GM04504 (cell line): ENCODE results near the gene MEIG1.
A peak's percentile ranks its signal among the peaks of the same experiment; 100 is the strongest.
"Not testable (repeated sequence)": the region's sequence is repeated elsewhere in the genome, so short reads cannot be mapped to it uniquely, and the experiment has no call there.

ENCODE experiments used
- DNase-seq: peaks from one replicate; pipeline ENCODE4 v3.0.0-alpha.2; 2012; ENCODE audit warnings: low read depth

The MEIG1 gene

DNA sequence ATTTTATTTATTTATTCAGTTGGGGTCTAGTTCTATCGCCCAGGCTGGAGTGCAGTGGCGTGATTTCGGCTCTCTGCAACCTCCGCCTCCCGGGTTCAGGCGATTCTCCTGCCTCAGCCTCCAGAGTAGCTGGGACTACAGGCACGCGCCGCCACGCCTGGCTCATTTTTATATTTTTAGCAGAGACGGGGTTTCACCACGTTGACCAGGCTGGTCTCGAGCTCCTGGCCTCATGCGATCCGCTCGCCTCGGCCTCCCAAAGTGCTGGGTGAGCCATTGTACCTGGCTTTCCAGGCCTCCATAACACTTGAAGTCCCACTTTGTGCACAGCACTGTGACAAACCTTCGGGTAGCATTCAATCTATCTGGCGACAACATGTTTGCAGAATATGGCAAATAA is 4.3 kb upstream of the MEIG1 start:
- no peak for DNase-seq

DNA sequence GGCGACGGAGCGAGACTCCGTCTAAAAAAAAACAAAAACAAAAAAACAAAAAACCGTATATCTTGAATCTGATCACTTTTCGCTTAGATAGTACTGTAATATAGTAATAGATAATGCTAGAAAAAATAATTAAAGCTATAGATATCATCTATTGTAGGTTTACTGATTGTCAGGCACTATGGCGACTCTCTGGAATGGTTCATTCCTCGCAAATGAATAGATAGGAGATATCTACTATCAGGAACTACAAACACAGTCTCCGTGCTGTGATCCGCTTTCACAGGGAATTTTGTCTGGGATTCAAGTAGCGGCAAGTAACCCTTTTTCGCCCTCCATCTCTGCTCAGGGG is 342 bp upstream of the MEIG1 start:
- no peak for DNase-seq

DNA sequence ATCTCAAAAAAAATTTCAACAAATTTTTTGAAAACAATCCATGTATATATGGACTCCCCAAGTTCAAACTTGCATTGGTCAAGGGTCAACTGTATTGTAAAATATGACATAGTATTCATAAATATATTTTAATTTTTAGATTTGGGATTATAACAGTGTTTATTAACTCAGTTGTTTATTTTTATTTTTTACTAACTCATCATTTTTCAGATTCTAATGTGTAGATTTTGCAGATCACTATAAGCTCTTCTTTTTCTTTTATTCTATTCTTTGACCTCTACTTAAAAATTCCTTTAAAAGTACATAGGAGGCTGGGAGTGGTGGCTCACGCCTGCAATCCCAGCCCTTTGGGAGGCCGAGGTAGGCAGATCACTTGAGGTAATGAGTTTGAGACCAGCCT is 8.7 kb downstream of the MEIG1 start:
- no peak for DNase-seq

DNA sequence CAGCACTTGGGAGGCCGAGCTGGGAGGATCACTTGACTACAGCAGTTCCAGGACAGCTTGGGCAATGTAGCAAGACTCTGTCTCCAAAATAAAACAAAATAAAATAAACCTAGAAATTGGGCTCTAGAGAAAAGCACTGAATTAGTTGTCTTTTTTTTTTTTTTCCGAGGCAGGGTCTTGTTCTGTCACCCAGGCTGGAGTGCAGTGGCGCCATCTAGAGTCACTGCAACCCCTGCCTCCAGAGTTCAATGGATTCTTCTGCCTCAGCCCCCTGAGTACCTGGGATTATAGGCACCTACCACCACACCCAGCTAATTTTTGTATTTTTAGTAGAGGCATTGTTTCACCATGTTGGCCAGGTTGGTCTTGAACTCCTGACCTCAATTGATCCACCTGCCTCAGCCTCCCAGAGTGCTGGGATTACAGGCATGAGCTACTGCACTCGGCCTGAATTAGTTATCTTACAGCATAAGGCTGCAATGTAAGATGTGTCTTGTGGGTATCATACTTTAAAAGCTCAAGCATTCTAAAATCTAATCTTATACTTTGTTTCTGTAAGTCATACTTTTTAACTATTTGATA is 12.8 kb downstream of the MEIG1 start:
- DNase-seq = no peak

DNA sequence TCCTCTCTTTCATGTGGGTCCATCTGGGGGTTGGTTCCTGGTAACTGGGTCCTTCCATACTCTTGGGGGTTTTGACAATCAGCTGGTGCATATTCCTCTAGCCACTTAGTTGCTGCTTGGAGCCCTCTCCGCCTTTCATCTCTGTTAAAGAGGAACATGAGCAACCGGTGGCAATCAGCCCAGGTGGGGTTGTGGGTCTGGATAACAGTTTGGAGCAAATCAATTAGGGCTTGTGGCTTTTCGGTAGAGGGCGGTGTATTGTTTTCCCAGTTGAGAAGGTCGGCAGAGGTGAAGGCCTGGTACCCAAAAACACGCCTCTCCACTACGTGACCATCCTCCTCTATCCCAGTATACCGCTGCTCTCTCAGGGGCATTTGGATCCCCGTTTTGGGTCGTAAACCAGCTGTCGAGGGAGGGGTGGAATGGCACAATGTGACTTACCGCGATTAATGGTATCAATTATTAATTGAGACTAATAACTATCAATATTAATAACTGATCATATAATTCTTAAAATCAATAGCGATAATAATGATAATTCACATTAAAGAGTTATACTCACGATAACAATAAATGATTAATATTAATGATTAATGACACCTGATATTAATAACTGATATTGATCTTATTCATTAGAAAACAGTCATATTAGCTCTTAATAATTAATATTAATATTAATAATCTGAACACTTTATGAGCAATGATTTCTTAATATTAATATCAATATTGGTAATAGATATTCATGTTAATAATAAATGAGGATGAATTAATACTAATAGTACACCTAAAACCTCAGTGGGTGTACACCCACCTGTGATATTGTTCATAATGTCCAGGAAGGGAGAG is 15.2 kb downstream of the MEIG1 start:
- DNase-seq = not testable (repeated sequence)

DNA sequence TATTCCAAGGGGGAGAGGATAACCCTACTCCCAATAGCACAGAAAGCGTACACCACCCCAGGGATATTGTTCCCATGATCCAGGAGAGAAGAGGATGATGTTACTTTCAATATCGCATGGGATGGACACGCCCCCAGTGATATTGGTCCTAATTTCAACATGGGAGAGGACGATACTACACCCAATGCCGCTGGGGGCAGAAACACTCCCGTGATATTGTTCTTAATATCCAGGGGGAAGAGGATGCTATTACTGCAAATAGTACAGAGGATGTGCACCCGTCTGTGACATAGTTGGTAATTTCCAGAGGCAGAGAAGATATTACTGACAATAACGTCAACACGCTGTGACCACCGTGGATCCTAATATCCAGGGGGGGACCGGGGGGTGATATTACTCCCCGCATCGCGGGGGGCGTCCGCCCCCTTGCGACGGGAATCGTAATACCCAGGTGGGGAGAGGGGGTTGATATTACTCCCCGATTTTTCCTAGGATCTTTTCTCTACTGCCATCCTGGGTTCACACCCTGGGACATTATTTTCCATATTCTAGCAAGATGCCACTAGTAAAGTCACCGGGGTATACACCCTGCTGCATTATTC is 16.6 kb downstream of the MEIG1 start:
- DNase-seq = no peak

DNA sequence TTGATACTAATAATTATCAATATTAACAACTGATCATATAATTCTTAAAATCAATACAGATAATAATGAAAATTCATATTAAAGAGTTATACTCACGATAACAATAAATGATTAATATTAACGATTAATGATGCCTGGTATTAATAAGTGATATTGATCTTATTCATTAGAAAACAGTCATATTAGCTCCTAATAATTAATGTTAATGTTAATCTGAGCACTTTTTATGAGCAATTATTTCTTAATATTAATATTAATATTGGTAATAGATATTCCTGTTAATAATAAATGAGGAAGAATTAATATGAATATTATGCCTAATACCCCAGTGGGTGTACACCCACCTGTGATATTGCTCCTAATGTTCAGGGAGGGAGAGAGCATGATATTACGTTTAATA is 23.6 kb downstream of the MEIG1 start:
- no peak for DNase-seq

DNA sequence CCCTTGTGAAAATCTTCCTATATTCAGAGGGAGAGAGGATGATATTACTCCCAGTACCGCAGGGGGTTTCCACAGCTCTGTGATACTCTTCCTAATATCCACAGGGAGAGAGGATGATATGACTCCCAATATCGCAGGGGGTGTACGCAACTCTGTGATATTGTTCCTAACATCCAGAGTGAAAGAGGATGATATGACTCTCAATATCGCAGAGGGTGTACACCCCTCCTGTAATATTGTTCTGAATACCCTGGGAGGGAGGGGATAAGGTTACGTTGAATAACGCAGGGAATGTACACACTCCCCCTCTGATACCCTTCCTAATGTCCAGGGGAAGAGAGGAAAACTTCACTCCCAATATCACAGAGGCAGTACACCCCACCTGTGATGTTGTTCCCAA is 30.4 kb downstream of the MEIG1 start:
- DNase-seq = not testable (repeated sequence)

DNA sequence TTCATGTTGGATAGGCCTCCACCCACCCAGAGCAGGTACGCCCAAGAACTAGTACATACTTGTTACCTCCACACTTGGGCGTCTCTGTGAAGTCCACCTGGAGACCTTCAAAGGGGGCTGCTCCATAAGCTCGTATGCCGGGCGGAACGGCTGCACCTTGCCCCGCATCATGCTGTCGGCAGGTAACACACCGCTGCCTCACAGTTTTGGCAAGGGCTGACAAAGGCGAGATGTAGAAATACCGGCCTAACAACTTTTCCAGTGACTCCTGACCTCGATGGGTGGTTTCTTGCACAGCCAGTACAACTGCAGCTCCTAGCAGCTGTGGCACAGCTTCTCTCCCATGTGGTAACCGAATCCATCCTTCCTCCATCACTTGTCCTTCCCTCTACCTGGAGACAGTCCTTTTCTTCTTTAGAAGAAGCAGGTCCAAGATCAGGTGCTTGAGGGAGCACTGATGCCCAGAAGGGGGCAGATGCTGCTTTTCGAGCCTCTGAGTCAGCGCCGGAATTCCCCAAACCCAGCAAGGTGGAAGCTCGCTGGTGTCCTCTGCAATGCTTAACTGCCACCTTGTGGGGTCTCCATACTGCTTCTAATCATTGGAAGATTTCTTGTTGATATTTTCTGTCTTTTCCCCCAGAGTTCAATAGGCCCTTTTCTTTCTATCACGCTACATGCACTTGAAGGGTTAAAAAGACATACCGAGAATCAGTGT is 32.0 kb downstream of the MEIG1 start:
- not testable (repeated sequence) for DNase-seq

DNA sequence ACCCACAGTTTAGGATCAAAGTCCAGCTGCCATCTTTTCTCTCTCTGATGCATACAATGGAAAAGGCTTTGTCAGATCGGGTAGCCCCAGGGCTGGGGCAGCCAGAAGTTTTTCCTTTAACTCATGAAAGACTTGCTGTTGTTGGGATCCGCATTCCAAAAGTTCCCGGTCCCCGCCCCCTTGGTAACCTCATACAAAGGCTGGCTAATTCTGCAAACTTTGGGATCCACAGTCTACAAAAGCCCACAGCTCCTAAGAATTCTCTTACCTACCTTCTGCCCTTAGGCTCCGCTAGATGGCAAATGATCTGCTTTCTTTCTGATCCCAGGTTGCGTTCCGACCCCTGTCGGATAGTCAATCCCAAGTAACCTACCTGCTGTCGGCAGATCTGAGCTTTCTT is 33.1 kb downstream of the MEIG1 start:
- DNase-seq = not testable (repeated sequence)

DNA sequence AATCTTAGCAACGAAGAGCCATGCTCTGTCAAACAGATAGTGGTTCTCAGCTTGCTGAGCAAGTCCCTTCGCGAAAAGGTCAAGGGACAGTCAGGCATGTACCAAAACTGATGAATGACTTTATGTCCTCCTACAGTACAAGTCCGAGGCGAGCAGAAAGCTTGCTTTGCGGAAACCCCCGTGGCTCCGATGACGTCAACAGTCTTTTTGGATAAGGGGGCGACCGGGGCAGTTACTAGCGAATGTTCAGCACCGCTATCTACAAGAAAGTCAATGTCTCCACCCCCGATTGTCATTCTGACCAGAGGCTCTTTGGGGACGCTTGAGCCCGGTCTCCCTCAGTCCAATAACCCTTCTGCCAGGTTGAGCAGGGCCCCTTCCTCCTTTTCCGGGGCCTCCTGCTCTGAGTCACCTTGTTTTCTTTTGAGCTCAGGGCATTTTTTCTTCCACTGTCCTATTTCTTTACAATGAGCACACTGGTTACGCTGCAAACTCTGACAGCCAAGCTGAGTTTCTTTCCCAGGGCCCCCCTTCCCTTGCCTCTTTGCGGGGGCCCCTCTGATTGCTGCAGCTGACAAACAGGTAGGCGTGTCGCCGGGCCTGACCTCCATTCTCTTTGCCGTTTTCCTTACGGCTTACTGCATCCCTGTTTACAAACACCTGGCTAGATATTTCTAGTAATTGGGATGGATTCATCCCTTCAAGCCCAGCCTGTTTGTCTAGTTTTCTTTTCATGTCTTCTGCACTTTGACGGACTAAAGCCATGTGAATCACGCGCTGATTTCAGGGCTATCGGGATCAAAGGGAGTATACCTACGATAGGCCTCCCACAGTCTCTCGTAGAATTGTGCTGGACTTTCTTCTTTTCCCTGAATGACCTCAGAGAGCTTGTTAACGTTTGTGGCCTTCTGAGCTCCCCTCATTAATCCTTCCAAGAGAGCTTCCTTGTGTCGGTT is 34.6 kb downstream of the MEIG1 start:
- DNase-seq = not testable (repeated sequence)

DNA sequence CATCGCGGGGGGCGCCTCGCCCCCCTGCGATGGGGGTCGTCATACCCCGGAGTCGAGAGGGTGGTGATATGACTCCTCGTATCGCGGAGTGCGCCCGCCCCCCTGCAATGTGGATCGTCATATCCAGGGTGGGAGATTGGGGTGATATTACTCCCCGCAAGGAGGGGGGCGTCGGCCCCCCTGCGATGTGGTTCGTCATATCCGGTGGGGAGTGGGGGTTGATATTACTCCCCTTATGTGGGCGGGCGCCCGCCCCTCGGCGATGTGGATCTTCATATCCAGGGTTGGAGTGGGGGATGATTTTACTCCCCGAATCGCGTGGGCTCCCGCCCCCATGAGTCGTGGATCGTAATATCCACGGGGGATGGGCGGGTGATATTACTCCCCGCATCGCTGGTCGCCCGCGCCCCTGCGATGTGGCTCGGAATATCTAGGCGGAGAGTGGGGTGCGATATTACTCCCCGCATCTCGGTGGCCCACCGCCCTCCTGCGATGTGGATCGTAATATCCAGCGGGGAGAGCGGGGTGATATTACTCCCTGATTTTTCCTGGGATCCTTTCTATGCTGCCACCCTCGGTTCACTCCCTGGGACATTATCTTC is 36.9 kb downstream of the MEIG1 start:
- DNase-seq = no peak

DNA sequence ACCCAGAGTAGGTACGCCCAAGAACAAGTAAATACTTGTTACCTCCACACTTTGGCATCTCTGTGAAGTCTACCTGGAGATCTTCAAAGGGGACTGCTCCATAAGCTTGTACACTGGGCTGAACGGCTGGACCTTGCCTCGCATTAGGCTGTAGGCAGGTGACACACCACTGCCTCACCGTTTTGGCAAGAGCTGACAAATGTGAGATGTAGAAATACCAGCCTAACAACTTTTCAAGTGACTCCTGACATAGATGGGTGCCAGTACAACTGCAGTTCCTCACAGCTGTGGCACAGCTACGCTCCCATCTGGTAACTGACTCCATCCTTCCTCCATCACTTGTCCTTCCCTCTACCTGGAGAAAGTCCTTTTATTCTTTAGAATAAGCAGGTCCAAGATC is 54.3 kb downstream of the MEIG1 start:
- not testable (repeated sequence) for DNase-seq

DNA sequence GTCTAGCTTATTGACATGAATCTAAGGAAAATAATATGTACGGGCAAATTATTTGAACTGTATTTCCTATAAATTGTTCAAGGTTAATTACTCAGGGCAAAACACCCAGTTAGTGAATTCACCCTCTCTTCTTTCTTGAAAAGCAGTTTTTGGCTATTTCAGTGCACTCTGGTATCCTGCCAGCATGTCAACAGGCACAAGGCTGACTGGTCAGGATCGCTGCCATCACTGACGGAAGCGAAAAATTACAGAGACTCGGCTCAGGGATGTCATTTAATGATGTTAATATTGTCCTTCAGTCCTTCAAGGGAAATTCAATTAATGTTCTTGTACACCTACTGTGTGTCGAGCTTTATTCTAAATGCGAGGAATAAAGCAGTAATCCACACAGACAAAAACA is 56.3 kb downstream of the MEIG1 start:
- DNase-seq = no peak

DNA sequence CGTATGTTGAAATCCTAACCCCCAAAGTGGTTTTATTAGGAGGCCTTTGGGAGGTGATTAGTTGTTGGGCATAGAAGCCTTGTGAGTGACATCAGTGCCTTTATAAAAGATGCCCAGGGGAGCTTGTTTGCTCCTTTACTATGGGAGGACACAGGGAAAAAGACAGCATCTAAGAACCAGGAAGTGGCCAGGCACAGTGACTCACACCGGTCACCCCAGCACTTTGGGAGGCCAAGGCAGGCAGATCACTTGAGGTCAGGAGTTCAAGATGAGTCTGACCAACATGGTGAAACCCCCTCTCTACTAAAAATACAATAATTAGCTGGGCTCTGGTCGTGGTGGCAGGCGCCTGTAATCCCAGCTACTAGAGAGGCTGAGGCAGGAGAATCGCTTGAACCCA is 61.8 kb downstream of the MEIG1 start:
- peak; percentile 4 for DNase-seq
